NK-92 (cell line): ENCODE results near the gene SLCO3A1.

Source experiments
- DNase-seq: peaks from one replicate; lab custom pipeline; 2025; ENCODE audit not compliant: unreplicated experiment; lab: John Stamatoyannopoulos, UW

SLCO3A1 gene

DNA sequence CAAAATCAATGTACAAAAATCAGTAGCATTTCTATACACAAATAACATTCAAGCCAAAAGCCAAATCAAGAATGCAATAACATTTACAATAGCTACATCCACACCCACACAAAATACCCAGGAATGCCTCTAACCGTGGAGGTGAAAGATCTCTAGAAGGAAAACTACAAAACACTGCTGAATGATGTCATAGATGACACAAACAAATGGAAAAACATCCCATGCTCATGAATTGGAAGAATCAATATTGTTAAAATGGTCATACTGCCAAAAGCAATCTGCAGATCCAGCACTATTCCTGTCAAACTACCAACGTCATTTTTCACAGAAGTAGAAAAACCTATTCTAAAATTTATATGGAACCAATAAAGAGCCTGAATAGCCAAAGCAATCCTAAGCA lies 143.7 kb downstream of the SLCO3A1 start:
- no peak for DNase-seq

GRCh38 chr15:92000709-92001108 lies 147.2 kb downstream of the SLCO3A1 start:
- DNase-seq, result no peak

DNA sequence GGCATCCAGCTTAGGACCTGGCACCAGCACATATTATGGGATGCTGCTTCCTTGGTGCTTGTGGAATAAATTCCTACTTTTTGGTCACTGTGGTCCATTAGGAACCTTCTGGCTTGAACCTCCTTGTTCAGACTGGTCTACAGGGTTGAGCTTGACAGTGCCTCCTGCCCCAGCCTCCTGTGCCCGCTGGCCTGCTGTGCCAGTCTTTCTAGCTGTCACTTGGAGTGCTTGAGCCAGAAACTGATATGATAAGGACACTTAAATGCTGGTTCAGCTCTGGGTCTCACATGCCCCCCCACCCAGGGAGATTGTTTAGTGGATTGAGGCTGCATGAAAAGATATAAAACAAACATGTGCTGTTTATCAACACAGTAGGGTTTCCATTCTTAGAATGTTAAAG lies 147.8 kb downstream of the SLCO3A1 start:
- no peak for DNase-seq

- DNase-seq, result no peak
Measured at GRCh38 chr15:92002666-92003065, 149.2 kb downstream of the SLCO3A1 start.

- no peak for DNase-seq
Measured at GRCh38 chr15:92003515-92004067, 150.1 kb downstream of the SLCO3A1 start.

GRCh38 chr15:92005154-92005553 lies 151.6 kb downstream of the SLCO3A1 start:
- no peak for DNase-seq

DNA sequence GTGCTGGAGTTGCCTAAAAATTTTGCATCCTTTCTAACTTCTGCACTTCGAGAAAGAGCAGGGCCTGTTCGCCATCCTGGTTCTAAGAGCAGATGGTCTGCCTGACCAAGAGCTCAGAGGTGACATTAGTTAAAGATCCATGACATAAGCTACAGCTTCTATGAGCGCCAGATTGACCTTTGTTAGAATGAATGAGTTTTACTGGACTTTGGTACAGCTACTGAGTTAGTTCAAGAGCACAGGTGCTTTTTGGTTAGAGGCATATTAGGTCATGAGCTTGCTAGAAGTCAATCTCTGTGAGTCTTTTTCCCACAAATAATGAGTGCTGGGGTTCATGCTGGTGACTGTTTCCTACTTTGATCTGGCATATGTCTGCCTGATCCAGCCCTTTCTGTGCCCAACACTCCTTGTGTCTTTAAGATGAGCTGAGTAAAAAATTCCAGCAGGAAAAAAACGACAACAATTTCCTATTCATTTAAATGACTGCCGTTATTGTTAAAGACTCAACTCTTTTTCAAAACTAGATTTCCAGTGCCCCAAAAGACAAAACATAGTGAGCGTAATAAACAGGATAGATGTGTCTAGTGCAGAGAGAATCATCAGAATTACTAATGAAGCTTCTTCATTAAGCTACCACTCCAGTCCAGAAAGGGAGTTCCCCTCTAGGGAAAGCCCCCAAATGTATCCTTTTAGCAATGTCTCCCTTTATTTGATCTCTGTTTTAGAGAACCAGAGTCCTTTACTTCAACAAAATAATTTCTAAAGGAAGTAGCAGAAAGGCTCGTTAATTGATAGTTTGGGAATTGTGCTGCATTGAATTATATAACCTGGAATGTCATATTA lies 152.9 kb downstream of the SLCO3A1 start:
- DNase-seq, result no peak

GRCh38 chr15:92009162-92009561 lies 155.7 kb downstream of the SLCO3A1 start:
- no peak for DNase-seq

GRCh38 chr15:92011611-92012367 lies 158.3 kb downstream of the SLCO3A1 start:
- no peak for DNase-seq

DNA sequence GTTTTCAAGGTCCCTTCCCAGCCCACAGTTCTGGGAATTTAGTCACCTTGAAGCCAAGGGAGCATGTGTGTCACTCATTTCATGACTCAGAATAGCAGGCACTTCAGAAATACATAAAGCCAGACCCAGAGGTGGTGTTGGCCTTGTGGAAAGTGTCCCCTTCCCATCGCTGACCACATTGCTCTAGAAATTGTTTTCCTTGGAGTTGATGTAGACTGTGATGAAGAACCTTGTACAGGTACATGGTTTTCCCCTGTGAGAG lies 158.8 kb downstream of the SLCO3A1 start:
- no peak for DNase-seq

GRCh38 chr15:92012881-92013280 lies 159.4 kb downstream of the SLCO3A1 start:
- DNase-seq, result no peak

DNA sequence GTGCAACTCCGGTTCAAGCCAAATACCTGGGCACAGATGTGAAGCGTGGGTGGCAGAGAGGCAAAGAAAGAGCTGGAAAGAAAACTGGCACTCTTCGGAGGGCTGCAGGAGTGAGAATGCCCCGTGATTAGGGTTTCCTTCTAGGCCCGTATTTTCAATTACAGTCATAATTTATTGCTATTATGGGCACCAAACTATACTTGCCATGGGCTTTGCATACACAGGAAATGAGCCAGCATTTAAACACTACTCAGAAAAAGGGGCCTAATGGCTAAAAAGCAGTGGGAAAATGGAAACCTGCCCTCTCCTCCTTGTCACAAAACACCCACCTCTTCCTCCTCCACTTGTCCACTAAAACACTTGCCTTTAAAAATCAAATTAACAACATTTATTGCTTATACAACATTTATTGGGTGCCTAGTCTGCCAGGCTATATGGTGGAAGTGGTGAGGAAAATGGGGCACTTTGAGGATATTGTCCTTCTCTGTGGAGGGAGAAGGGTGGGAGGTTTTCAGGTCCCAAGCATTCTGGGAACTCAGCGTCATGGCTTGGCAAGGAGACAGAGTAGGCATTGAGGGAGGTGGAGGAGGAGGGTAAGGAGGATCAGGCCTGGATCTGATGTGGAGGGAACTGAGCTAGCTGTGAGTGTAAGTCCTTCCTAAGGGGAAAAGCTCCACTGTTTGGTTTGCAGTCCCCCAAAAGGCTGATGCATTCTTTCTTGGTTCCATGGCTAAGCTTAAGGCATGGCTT lies 160.9 kb downstream of the SLCO3A1 start:
- DNase-seq, result no peak

GRCh38 chr15:92017882-92018534 lies 164.5 kb downstream of the SLCO3A1 start:
- no peak for DNase-seq

DNA sequence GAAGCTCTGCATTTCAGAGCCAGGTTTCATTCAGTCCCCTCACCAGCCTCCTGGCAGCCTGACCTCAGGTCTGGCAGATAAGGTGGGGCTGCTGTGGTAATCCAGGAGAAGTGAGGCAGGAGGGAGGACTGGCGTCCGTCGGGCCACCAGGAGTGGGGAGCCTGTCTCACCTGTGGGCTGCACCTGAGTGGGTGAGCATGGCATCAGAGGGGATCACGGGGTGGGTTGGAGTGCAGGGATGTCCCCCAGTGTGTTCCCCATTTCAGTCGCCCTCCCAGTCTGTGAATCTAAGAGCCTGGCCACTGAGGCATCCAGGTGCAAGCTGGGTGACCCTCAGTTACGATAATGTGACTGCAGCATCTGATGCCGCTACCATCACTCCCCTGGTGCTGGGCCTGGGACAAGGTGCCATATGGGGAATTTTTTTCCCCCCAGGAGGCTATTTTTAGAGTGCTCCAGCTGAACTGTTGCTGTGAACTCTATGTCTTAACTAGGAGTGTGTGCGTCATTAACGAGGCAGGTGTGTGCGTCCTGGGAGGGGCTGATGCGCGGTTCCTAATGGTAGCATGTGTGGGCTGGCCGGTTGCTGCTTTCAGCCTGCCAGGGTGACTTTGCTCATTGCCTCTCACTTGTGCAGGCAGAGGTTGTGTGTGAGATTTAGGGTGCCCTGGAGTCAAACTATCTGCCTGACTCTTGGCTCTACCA lies 165.2 kb downstream of the SLCO3A1 start:
- no peak for DNase-seq

DNA sequence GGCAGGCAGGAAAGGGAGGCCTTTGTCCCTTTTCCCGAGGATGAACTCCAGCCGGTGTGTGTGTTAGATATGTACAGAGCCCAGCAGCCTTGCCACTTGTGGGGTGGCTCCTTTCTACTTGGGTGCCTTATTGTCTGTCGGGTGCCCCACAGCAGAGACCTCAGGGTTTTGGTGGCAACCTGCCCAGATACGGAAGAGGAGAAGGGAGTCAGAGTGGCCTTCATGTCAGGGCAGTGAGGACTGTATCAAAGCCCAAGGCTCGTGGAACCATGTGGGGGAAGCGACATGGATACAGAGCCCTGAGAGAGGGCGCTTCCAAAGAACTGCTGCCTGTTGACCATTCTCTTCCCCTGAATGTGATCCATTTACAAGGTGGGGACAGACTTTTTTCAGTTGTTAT lies 166.2 kb downstream of the SLCO3A1 start:
- DNase-seq, result no peak

- no peak for DNase-seq
Measured at GRCh38 chr15:92020207-92020606, 166.7 kb downstream of the SLCO3A1 start.

- no peak for DNase-seq
Measured at GRCh38 chr15:92020804-92021203, 167.3 kb downstream of the SLCO3A1 start.

- DNase-seq, result no peak
Measured at GRCh38 chr15:92021792-92022191, 168.3 kb downstream of the SLCO3A1 start.

- DNase-seq, result no peak
Measured at GRCh38 chr15:92023965-92024364, 170.5 kb downstream of the SLCO3A1 start.

DNA sequence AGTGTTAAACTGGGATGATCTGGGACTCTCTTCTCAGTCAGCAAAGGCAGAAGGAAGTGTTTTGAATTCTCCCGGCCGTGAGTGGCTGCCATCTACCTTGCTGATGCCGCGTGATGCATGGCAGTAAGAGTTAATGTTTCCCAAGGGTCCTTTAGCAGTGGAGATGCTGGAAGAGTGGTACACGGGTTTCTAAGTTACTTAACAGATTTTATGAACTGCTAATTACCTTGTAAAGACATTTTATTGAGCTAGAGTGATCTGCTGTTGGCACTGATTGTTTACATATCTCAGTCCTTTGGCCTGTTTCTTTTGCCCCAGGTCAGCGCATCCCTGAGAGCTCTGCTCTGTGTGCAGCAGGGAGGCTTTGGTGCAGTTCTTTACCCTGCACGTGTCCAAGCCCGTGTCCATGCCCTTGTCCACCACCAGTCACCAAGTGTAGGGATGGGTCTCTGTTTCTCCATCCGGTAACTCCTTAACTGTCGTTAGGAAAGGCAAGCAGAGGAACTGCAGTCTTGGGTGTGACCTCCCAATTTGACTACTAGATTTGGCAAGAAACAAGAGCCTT lies 172.3 kb downstream of the SLCO3A1 start:
- DNase-seq, result no peak
